Motor neuron (in vitro differentiated cells): ENCODE measurements around the gene CAB39. TPM values are rescaled to one million over a fixed set of nuclear protein-coding genes. Genes with fewer than 3 reads are reported as not detected.
A peak's percentile ranks its signal among the peaks of the same experiment; 100 is the strongest.

Experiments
- ATAC-seq, 8 experiments: fragments of 200-7000 bp; cut with Tn5 transposase; replicated peaks in 6 of 8; 2 replicates each; pipeline ENCODE4 v1.8.0; 2021; ENCODE audit warnings: mild to moderate bottlenecking in 8 of 8, moderate library complexity in 8 of 8
- H3K27ac ChIP-seq, 2 donors: fragments of 250-450 bp; sonication (Bioruptor Pico); 2 replicates each; pipeline ENCODE4 v1.9.0; 2021; ENCODE audit warnings: antibody characterized with exemption in 2 of 2, mild to moderate bottlenecking in 2 of 2, moderate library complexity in 1 of 2
- H3K4me1 ChIP-seq, 2 donors: fragments of 250-450 bp; sonication (Bioruptor Pico); replicated peaks in 1 of 2; 2 replicates each; pipeline ENCODE4 v1.6.1; 2021; ENCODE audit warnings: antibody characterized with exemption in 2 of 2, mild to moderate bottlenecking in 2 of 2, moderate library complexity in 1 of 2
- H3K4me3 ChIP-seq, 5 donors: fragments of 250-450 bp; sonication (Bioruptor Pico); 2 replicates each; pipeline ENCODE4 v1.9.0; 2021; ENCODE audit warnings: antibody characterized with exemption in 5 of 5, mild to moderate bottlenecking in 5 of 5, moderate library complexity in 4 of 5
- WGBS, 10 experiments: fragments of 450-650 bp; shearing (Covaris generic); methylation state at CpG; one replicate each; pipeline ENCODE4 v1.0.0; 2022; 5-methylcytosine and 5-hydroxymethylcytosine counted together
- in situ Hi-C, 9 experiments: fragments of 400-800 bp; cut with MboI; loops; one replicate each; pipeline ENCODE4 v1.15.0; 2021; ENCODE audit warnings: low sequenced_read_pairs in 9 of 9, low pct_unique_long_range_greater_than_20kb in 2 of 9; ENCODE audit not compliant: unreplicated experiment in 9 of 9
- total RNA-seq, 8 experiments: library from RNA; unstranded; fragments of 300-600 nt; gene quantifications; 2 replicates each; pipeline versions ENCODE4 v1.2.3 to v1.2.4, GENCODE V29; 2022

The CAB39 gene
- total RNA-seq, 8 experiments from 2014 or later = 33.2 to 75.1 (median 40.4) TPM

- in situ Hi-C loops = loop anchor here in 1 of 9 experiments (25.0 kb wide), 1 partner anchor 151 kb away; no protein-coding TSS in a partner anchor
- Histone ChIP-seq H3K4me1 (no peaks in the 10 kb centered on the region), H3K27ac (no peak overlapping the region), H3K4me3 (no peak overlapping the region)
- ATAC-seq = no peak
- WGBS, 10 experiments = 90 to 100% (median 100%) methylated on average over 2 to 3 of the region's 3 CpGs
Measured at GRCh38 chr2:230788554-230789175, 76.0 kb downstream of the CAB39 start.

GRCh38 chr2:230790981-230791380 is 78.3 kb downstream of the CAB39 start:
- in situ Hi-C loops = loop anchor here in 1 of 9 experiments (25.0 kb wide), 1 partner anchor 154 kb away; no protein-coding TSS in a partner anchor
- Histone ChIP-seq H3K4me3 (no peak overlapping the region), H3K27ac (no peak overlapping the region), H3K4me1 (no peaks in the 10 kb centered on the region)
- WGBS, 10 experiments = 71 to 100% (median 100%) methylated on average over 1 of the region's 1 CpG; no CpG with 5 or more reads in 3 of the 10 experiments
- ATAC-seq = no peak

- Histone ChIP-seq H3K27ac (no peak overlapping the region), H3K4me1 (no peaks in the 10 kb centered on the region), H3K4me3 (no peak overlapping the region)
- in situ Hi-C loops = loop anchor here in 1 of 9 experiments (25.0 kb wide), 1 partner anchor 156 kb away; no protein-coding TSS in a partner anchor
- WGBS, 10 experiments = 37 to 98% (median 85%) methylated on average over 2 to 6 of the region's 8 CpGs; no CpG with 5 or more reads in 2 of the 10 experiments
- peak in 2 of 8 experiments; percentile 97 to 99 for ATAC-seq
Measured at GRCh38 chr2:230793572-230794359, 81.1 kb downstream of the CAB39 start.

- H3K4me3 ChIP-seq = no peak overlapping the region
- ATAC-seq = no peak
Measured at GRCh38 chr2:230794497-230794896, 81.9 kb downstream of the CAB39 start.

GRCh38 chr2:230795856-230796255 is 83.2 kb downstream of the CAB39 start:
- in situ Hi-C loops = loop anchor here in 1 of 9 experiments (25.0 kb wide), 1 partner anchor 159 kb away; no protein-coding TSS in a partner anchor
- H3K4me3 ChIP-seq = no peak overlapping the region
- H3K27ac ChIP-seq = no peak overlapping the region
- WGBS, 10 experiments = 17 to 100% (median 85%) methylated on average over 1 to 4 of the region's 4 CpGs
- no peaks in the 10 kb centered on the region for H3K4me1 ChIP-seq
- ATAC-seq = no peak

More at GRCh38 chr2:230794497-230794896, 81.9 kb downstream of the CAB39 start:
- Histone ChIP-seq H3K4me1 (no peaks in the 10 kb centered on the region), H3K27ac (no peak overlapping the region)
- 59 to 100% (median 89%) methylated on average over 3 to 7 of the region's 7 CpGs for WGBS, 10 experiments
- in situ Hi-C loops = loop anchor here in 1 of 9 experiments (25.0 kb wide), 1 partner anchor 157 kb away; no protein-coding TSS in a partner anchor

- no peak for ATAC-seq
- no peaks in the 10 kb centered on the region for H3K4me1 ChIP-seq
- no peak overlapping the region for H3K27ac ChIP-seq
- H3K4me3 ChIP-seq = no peak overlapping the region
- WGBS, 10 experiments = 4 to 100% (median 82%) methylated on average over 2 to 4 of the region's 4 CpGs
- in situ Hi-C loops = loop anchor here in 1 of 9 experiments (25.0 kb wide), 1 partner anchor 159 kb away; no protein-coding TSS in a partner anchor
Measured at GRCh38 chr2:230796280-230796862, 83.7 kb downstream of the CAB39 start.

- no peak for ATAC-seq
- H3K27ac ChIP-seq = no peak overlapping the region
- no peaks in the 10 kb centered on the region for H3K4me1 ChIP-seq
- H3K4me3 ChIP-seq = no peak overlapping the region
- in situ Hi-C loops = loop anchor here in 1 of 9 experiments (25.0 kb wide), 1 partner anchor 161 kb away; no protein-coding TSS in a partner anchor
- WGBS, 10 experiments = 80 to 97% (median 92%) methylated on average over 1 to 8 of the region's 8 CpGs
Measured at GRCh38 chr2:230797515-230798495, 85.2 kb downstream of the CAB39 start.

- in situ Hi-C loops = loop anchor here in 1 of 9 experiments (25.0 kb wide), 1 partner anchor 162 kb away; no protein-coding TSS in a partner anchor
- ATAC-seq = peak in 4 of 8 experiments; percentile 36 to 76 (median 44)
- H3K4me1 ChIP-seq = no peaks in the 10 kb centered on the region
- H3K4me3 ChIP-seq = no peak overlapping the region
- no peak overlapping the region for H3K27ac ChIP-seq
- WGBS, 10 experiments = 0 to 86% (median 37%) methylated on average over 1 to 4 of the region's 4 CpGs; no CpG with 5 or more reads in 2 of the 10 experiments
Measured at GRCh38 chr2:230798769-230799399, 86.2 kb downstream of the CAB39 start.

GRCh38 chr2:230805353-230806017 is 92.8 kb downstream of the CAB39 start:
- no peaks in the 10 kb centered on the region for H3K4me1 ChIP-seq
- 70 to 100% (median 80%) methylated on average over 1 to 5 of the region's 5 CpGs; no CpG with 5 or more reads in 1 of the 10 experiments for WGBS, 10 experiments
- in situ Hi-C loops = no loop called here
- H3K4me3 ChIP-seq = no peak overlapping the region
- ATAC-seq = no peak
- no peak overlapping the region for H3K27ac ChIP-seq

GRCh38 chr2:230807729-230808128 is 95.1 kb downstream of the CAB39 start:
- no peak overlapping the region for H3K27ac ChIP-seq
- ATAC-seq = peak in 3 of 8 experiments; percentile 50 to 90 (median 87)
- no peaks in the 10 kb centered on the region for H3K4me1 ChIP-seq
- no peak overlapping the region for H3K4me3 ChIP-seq
- WGBS, 10 experiments = 66 to 100% (median 80%) methylated on average over 1 to 3 of the region's 3 CpGs; no CpG with 5 or more reads in 1 of the 10 experiments
- in situ Hi-C loops = no loop called here

- H3K4me1 ChIP-seq = no peaks in the 10 kb centered on the region
- WGBS, 10 experiments = 86 to 100% (median 93%) methylated on average over 1 to 10 of the region's 10 CpGs
- in situ Hi-C loops = no loop called here
- H3K27ac ChIP-seq = no peak overlapping the region
- no peak for ATAC-seq
- no peak overlapping the region for H3K4me3 ChIP-seq
Measured at GRCh38 chr2:230809015-230809414, 96.4 kb downstream of the CAB39 start.
